Measurements from ENCODE around the gene TCF3. TPM values are rescaled to one million over a fixed set of nuclear protein-coding genes. Genes with fewer than 3 reads are reported as not detected.
A peak's percentile ranks its signal among the peaks of the same experiment; 100 is the strongest.

TCF3 gene
- polyA plus RNA-seq, 4 donors: 43.2 to 68.9 (median 52.7) TPM

- H3K9me3 ChIP-seq (ENCODE audit: control insufficient read depth in 2 of 2, insufficient read depth in 1 of 2, low read depth in 1 of 2, low read length in 1 of 2): peaks cover 0 to 10% of the 10 kb centered on the region in 2 donors
- WGBS, 3 donors: 58 to 81% (median 77%) methylated on average over 11 of the region's 11 CpGs
- H3K36me3 ChIP-seq (ENCODE audit: control insufficient read depth in 3 of 3, insufficient read depth in 2 of 3, low read depth in 1 of 3, low read length in 3 of 3): peaks cover 0 to 84% (median 3%) of the 10 kb centered on the region in 3 donors
- H3K4me1 ChIP-seq (ENCODE audit: control insufficient read depth in 3 of 3, insufficient read depth in 2 of 3, low read depth in 1 of 3, low read length in 2 of 3): peaks cover 2 to 23% (median 3%) of the 10 kb centered on the region in 3 donors
- no peaks in the 10 kb centered on the region for H3K27me3 ChIP-seq (ENCODE audit: control insufficient read depth in 3 of 3, insufficient read depth in 3 of 3, low read length in 3 of 3)
- H3K4me3 ChIP-seq (ENCODE audit: low read depth in 1 of 3, low read length in 3 of 3): no peak overlapping the region
- FAIRE-seq (no peak), DNase-seq (no peak)
- peak overlapping the region; percentile 63 to 84 (median 76) for H3K27ac ChIP-seq (ENCODE audit: low read depth in 1 of 3, low read length in 2 of 3)
Observed at GRCh38 chr19:1633269-1633826, 19.1 kb downstream of the TCF3 start.

GRCh38 chr19:1632462-1633268 is 19.8 kb downstream of the TCF3 start:
- H3K27me3 ChIP-seq (ENCODE audit: control insufficient read depth in 3 of 3, insufficient read depth in 3 of 3, low read length in 3 of 3): no peaks in the 10 kb centered on the region
- DNase-seq: peak; percentile 93 to 95
- 44 to 73% (median 48%) methylated on average over 15 to 26 of the region's 26 CpGs for WGBS, 3 donors
- H3K9me3 ChIP-seq (ENCODE audit: control insufficient read depth in 2 of 2, insufficient read depth in 1 of 2, low read depth in 1 of 2, low read length in 1 of 2): peaks cover 0 to 10% of the 10 kb centered on the region in 2 donors
- H3K4me1 ChIP-seq (ENCODE audit: control insufficient read depth in 3 of 3, insufficient read depth in 2 of 3, low read depth in 1 of 3, low read length in 2 of 3): peaks cover 2 to 23% (median 3%) of the 10 kb centered on the region in 3 donors
- H3K4me3 ChIP-seq (ENCODE audit: low read depth in 1 of 3, low read length in 3 of 3): no peak overlapping the region
- H3K36me3 ChIP-seq (ENCODE audit: control insufficient read depth in 3 of 3, insufficient read depth in 2 of 3, low read depth in 1 of 3, low read length in 3 of 3): peaks cover 0 to 81% (median 0%) of the 10 kb centered on the region in 3 donors
- no peak for FAIRE-seq
- H3K27ac ChIP-seq (ENCODE audit: low read depth in 1 of 3, low read length in 2 of 3): peak overlapping the region; percentile 66 to 88 (median 84)

- WGBS, 3 donors: 93 to 94% (median 93%) methylated on average over 30 to 31 of the region's 31 CpGs
Observed at GRCh38 chr19:1631557-1632100, 20.8 kb downstream of the TCF3 start.

GRCh38 chr19:1630811-1631210 is 21.6 kb downstream of the TCF3 start:
- Histone ChIP-seq H3K36me3 (ENCODE audit: control insufficient read depth in 3 of 3, insufficient read depth in 2 of 3, low read depth in 1 of 3, low read length in 3 of 3) (peaks cover 0 to 81% (median 0%) of the 10 kb centered on the region in 3 donors), H3K4me1 (ENCODE audit: control insufficient read depth in 3 of 3, insufficient read depth in 2 of 3, low read depth in 1 of 3, low read length in 2 of 3) (peaks cover 2 to 23% (median 3%) of the 10 kb centered on the region in 3 donors), H3K27ac (ENCODE audit: low read depth in 1 of 3, low read length in 2 of 3) (no peak overlapping the region), H3K27me3 (ENCODE audit: control insufficient read depth in 3 of 3, insufficient read depth in 3 of 3, low read length in 3 of 3) (no peaks in the 10 kb centered on the region), H3K9me3 (ENCODE audit: control insufficient read depth in 2 of 2, insufficient read depth in 1 of 2, low read depth in 1 of 2, low read length in 1 of 2) (peaks cover 0 to 10% of the 10 kb centered on the region in 2 donors), H3K4me3 (ENCODE audit: low read depth in 1 of 3, low read length in 3 of 3) (no peak overlapping the region)
- WGBS, 3 donors: 91 to 95% (median 92%) methylated on average over 13 to 17 of the region's 17 CpGs
- FAIRE-seq (no peak), DNase-seq (no peak)

More at GRCh38 chr19:1631557-1632100, 20.8 kb downstream of the TCF3 start:
- Histone ChIP-seq H3K9me3 (ENCODE audit: control insufficient read depth in 2 of 2, insufficient read depth in 1 of 2, low read depth in 1 of 2, low read length in 1 of 2) (peaks cover 0 to 10% of the 10 kb centered on the region in 2 donors), H3K27me3 (ENCODE audit: control insufficient read depth in 3 of 3, insufficient read depth in 3 of 3, low read length in 3 of 3) (no peaks in the 10 kb centered on the region), H3K36me3 (ENCODE audit: control insufficient read depth in 3 of 3, insufficient read depth in 2 of 3, low read depth in 1 of 3, low read length in 3 of 3) (peaks cover 0 to 81% (median 0%) of the 10 kb centered on the region in 3 donors), H3K27ac (ENCODE audit: low read depth in 1 of 3, low read length in 2 of 3) (no peak overlapping the region), H3K4me1 (ENCODE audit: control insufficient read depth in 3 of 3, insufficient read depth in 2 of 3, low read depth in 1 of 3, low read length in 2 of 3) (peaks cover 2 to 23% (median 3%) of the 10 kb centered on the region in 3 donors), H3K4me3 (ENCODE audit: low read depth in 1 of 3, low read length in 3 of 3) (no peak overlapping the region)
- FAIRE-seq (no peak), DNase-seq (no peak)

GRCh38 chr19:1630012-1630411 is 22.4 kb downstream of the TCF3 start:
- DNase-seq: no peak

GRCh38 chr19:1629256-1629808 is 23.1 kb downstream of the TCF3 start:
- no peak overlapping the region for H3K27ac ChIP-seq (ENCODE audit: low read depth in 1 of 3, low read length in 2 of 3)
- peaks cover 0 to 81% (median 0%) of the 10 kb centered on the region in 3 donors for H3K36me3 ChIP-seq (ENCODE audit: control insufficient read depth in 3 of 3, insufficient read depth in 2 of 3, low read depth in 1 of 3, low read length in 3 of 3)
- H3K4me1 ChIP-seq (ENCODE audit: control insufficient read depth in 3 of 3, insufficient read depth in 2 of 3, low read depth in 1 of 3, low read length in 2 of 3): peaks cover 2 to 21% (median 3%) of the 10 kb centered on the region in 3 donors
- H3K4me3 ChIP-seq (ENCODE audit: low read depth in 1 of 3, low read length in 3 of 3): no peak overlapping the region
- FAIRE-seq: no peak
- H3K9me3 ChIP-seq (ENCODE audit: control insufficient read depth in 2 of 2, insufficient read depth in 1 of 2, low read depth in 1 of 2, low read length in 1 of 2): no peaks in the 10 kb centered on the region
- DNase-seq: no peak
- WGBS, 3 donors: 96 to 99% (median 97%) methylated on average over 23 to 24 of the region's 24 CpGs
- no peaks in the 10 kb centered on the region for H3K27me3 ChIP-seq (ENCODE audit: control insufficient read depth in 3 of 3, insufficient read depth in 3 of 3, low read length in 3 of 3)

More at GRCh38 chr19:1630012-1630411, 22.4 kb downstream of the TCF3 start:
- FAIRE-seq: no peak
- WGBS, 3 donors: 84 to 93% (median 90%) methylated on average over 20 of the region's 20 CpGs
- H3K9me3 ChIP-seq (ENCODE audit: control insufficient read depth in 2 of 2, insufficient read depth in 1 of 2, low read depth in 1 of 2, low read length in 1 of 2): peaks cover 0 to 5% of the 10 kb centered on the region in 2 donors
- H3K4me3 ChIP-seq (ENCODE audit: low read depth in 1 of 3, low read length in 3 of 3): no peak overlapping the region
- H3K36me3 ChIP-seq (ENCODE audit: control insufficient read depth in 3 of 3, insufficient read depth in 2 of 3, low read depth in 1 of 3, low read length in 3 of 3): peaks cover 0 to 81% (median 0%) of the 10 kb centered on the region in 3 donors
- H3K27ac ChIP-seq (ENCODE audit: low read depth in 1 of 3, low read length in 2 of 3): no peak overlapping the region
- H3K27me3 ChIP-seq (ENCODE audit: control insufficient read depth in 3 of 3, insufficient read depth in 3 of 3, low read length in 3 of 3): no peaks in the 10 kb centered on the region
- peaks cover 2 to 23% (median 3%) of the 10 kb centered on the region in 3 donors for H3K4me1 ChIP-seq (ENCODE audit: control insufficient read depth in 3 of 3, insufficient read depth in 2 of 3, low read depth in 1 of 3, low read length in 2 of 3)

GRCh38 chr19:1627194-1627593 is 25.2 kb downstream of the TCF3 start:
- no peaks in the 10 kb centered on the region for H3K9me3 ChIP-seq (ENCODE audit: control insufficient read depth in 2 of 2, insufficient read depth in 1 of 2, low read depth in 1 of 2, low read length in 1 of 2)
- FAIRE-seq (no peak), DNase-seq (no peak)
- H3K36me3 ChIP-seq (ENCODE audit: control insufficient read depth in 3 of 3, insufficient read depth in 2 of 3, low read depth in 1 of 3, low read length in 3 of 3): peaks cover 0 to 86% (median 2%) of the 10 kb centered on the region in 3 donors
- no peak overlapping the region for H3K4me3 ChIP-seq (ENCODE audit: low read depth in 1 of 3, low read length in 3 of 3)
- no peaks in the 10 kb centered on the region for H3K27me3 ChIP-seq (ENCODE audit: control insufficient read depth in 3 of 3, insufficient read depth in 3 of 3, low read length in 3 of 3)
- peaks cover 0 to 3% (median 0%) of the 10 kb centered on the region in 3 donors for H3K4me1 ChIP-seq (ENCODE audit: control insufficient read depth in 3 of 3, insufficient read depth in 2 of 3, low read depth in 1 of 3, low read length in 2 of 3)
- WGBS, 3 donors: 94 to 96% (median 95%) methylated on average over 17 of the region's 17 CpGs
- no peak overlapping the region for H3K27ac ChIP-seq (ENCODE audit: low read depth in 1 of 3, low read length in 2 of 3)

- H3K27me3 ChIP-seq (ENCODE audit: control insufficient read depth in 3 of 3, insufficient read depth in 3 of 3, low read length in 3 of 3): no peaks in the 10 kb centered on the region
- no peaks in the 10 kb centered on the region for H3K9me3 ChIP-seq (ENCODE audit: control insufficient read depth in 2 of 2, insufficient read depth in 1 of 2, low read depth in 1 of 2, low read length in 1 of 2)
- H3K36me3 ChIP-seq (ENCODE audit: control insufficient read depth in 3 of 3, insufficient read depth in 2 of 3, low read depth in 1 of 3, low read length in 3 of 3): peaks cover 2 to 86% (median 3%) of the 10 kb centered on the region in 3 donors
- H3K27ac ChIP-seq (ENCODE audit: low read depth in 1 of 3, low read length in 2 of 3): no peak overlapping the region
- no peaks in the 10 kb centered on the region for H3K4me1 ChIP-seq (ENCODE audit: control insufficient read depth in 3 of 3, insufficient read depth in 2 of 3, low read depth in 1 of 3, low read length in 2 of 3)
- DNase-seq (no peak), FAIRE-seq (no peak)
- 92 to 93% (median 92%) methylated on average over 28 to 32 of the region's 32 CpGs for WGBS, 3 donors
- no peak overlapping the region for H3K4me3 ChIP-seq (ENCODE audit: low read depth in 1 of 3, low read length in 3 of 3)
Observed at GRCh38 chr19:1626417-1627010, 25.9 kb downstream of the TCF3 start.

All from small intestine (tissue), 7 donors.